ENCODE data around the gene DUS2.
A peak's percentile ranks its signal among the peaks of the same experiment; 100 is the strongest.
"Not testable (repeated sequence)": the region's sequence is repeated elsewhere in the genome, so short reads cannot be mapped to it uniquely, and the experiment has no call there.

The DUS2 gene

DNA sequence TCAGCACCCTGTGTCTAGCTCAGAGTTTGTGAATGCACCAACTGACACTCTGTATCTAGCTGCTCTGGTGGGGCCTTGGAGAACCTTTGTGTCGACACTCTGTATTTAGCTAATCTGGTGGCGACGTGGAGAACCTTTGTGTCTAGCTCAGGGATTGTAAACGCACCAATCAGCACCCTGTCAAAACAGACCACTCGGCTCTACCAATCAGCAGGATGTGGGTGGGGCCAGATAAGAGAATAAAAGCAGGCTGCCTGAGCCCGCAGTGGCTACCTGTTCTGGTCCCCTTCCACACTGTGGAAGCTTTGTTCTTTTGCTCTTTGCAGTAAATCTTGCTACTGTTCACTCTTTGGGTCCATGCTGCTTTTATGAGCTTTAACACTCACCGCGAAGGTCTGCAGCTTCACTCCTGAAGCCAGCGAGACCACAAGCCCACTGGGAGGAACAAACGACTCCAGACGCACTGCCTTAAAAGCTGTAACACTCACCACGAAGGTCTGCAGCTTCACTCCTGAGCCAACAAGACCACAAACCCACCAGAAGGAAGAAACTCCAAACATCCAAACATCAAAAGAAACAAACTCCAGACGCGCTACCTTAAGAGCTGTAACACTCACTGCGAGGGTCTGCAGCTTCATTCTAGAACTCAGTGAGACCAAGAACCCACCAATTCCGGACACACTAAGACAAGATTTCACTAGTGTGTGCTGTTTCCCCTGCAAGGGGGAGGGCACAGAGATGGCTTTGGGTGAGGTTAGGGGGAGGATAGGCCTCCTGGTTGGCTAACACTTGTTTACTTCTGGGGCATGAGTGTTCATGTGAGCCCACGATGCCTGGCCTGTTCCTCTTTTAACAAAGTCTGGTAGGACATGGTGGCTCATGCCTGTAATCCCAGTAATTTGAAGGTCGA is 24.1 kb upstream of the DUS2 start, which contains the start of gene DPEP2:
Gene DPEP2, minus strand, starts transcription at position 706 of the 910 bp plus-strand sequence. CDS start 6,272 bp downstream, outside the sequence.
- DNase-seq, result peak in 3 of 5 donors; percentile 19 to 54 (median 35)

- DNase-seq, result peak in 1 of 5 donors; percentile 17
Measured at GRCh38 chr16:67999985-68000384, 23.1 kb upstream of the DUS2 start.

- no peak for DNase-seq
Measured at GRCh38 chr16:68000450-68000849, 22.6 kb upstream of the DUS2 start.

DNA sequence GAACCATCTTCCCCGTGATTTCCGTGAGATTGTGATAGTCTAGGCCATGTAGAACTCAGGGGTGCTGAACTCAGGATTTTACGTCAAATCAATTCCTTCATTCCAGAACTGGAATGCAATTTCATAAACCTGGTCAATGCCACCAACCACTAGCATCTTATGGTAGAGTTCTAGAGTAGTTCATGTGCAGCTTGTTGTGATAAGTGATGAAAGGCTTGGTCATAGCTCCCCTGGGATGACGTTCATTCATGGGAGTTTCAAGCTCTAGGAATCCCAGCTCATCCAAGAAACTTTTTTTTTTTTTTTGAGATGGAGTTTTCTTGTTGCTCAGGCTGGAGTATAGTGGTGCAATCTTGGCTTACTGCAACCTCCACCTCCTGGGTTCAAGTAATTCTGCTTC is 20.1 kb upstream of the DUS2 start:
- DNase-seq, result no peak

- no peak for DNase-seq
Measured at GRCh38 chr16:68005211-68005610, 17.9 kb upstream of the DUS2 start.

DNA sequence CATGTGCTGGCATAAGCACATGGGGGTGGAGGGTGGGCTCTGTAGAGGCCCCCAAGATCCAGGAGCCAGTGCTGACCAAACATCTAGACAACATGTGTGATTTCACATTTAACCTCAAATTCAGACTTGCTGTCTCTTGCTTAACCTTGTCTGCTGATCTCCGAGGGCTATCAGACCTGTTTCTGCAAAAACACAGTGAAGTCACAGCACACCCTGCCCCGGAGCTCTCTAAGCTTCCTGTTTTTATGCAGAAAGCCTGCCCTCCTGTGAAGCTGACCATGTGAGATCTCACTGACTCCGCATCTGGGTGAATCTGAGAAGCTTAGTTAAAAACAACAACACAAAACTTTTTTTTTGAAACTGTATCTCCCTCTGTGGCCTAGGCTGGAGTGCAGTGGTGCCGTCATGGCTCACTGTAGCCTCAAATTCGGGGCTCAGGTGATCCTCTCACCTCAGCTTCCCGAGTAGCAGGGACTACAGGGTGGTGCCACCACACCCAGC is 17.2 kb upstream of the DUS2 start:
- DNase-seq, result peak in 2 of 5 donors; percentile 26 to 69

DNA sequence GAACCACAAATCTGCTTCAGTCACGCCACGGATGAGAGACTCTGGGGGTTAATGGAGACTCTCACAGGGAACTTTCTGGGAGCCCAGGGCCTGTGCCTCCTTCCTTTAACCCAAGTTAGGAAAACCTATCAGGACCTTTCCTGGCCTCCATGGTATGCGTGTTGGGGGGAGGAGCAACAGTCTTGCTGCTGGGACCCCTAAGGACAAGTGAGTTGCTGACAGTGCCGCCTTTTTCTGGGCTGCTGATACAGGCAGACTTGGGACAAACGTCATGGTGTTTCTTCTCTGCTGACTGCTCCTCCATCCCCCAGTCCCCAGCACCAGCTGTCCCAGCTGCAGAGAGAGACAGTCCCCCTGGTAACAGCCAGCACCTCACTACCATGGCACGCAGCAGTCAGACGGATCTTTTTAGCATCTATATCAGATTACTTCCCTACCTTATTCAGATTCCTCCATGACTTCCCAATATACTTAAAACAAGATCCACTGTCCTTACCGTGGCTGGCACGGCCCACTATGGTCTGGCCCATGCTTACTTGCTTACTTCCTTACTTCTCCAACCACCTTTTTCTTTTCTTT is 13.8 kb upstream of the DUS2 start:
- DNase-seq, result no peak

- DNase-seq, result not testable (repeated sequence)
Measured at GRCh38 chr16:68009872-68010271, 13.2 kb upstream of the DUS2 start.

- DNase-seq, result no peak
Measured at GRCh38 chr16:68013440-68013839, 9.6 kb upstream of the DUS2 start.

DNA sequence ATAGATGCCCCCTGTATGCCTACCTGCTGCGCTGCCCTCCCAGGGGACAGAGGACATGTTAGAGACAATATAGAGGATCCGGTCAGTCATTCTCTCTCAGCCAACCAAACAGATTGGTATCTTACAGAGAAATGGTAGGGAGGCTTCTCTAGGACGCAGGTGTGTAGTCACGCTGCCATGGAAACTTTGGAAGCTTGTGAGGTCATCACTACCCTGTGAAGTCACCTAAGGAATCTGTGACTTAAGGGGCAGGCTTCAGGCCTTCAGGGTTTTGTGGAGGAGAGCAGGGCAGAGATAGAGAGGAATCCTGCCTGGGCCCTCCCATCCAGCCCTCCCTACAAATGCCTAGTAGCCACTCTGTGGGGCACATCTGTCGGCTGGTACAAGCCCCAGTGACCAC is 7.4 kb upstream of the DUS2 start, which contains the start of gene DPEP2NB:
Gene DPEP2NB, minus strand, starts transcription at position 231 of the 400 bp plus-strand sequence. Its CDS starts 141 bp downstream, at position 90.
- DNase-seq, result no peak

GRCh38 chr16:68019167-68019680 is 3.9 kb upstream of the DUS2 start:
- DNase-seq, result no peak

- DNase-seq, result no peak
Measured at GRCh38 chr16:68021490-68021889, 1.6 kb upstream of the DUS2 start.

- no peak for DNase-seq
Measured at GRCh38 chr16:68022278-68022727, 781 bp upstream of the DUS2 start.

DNA sequence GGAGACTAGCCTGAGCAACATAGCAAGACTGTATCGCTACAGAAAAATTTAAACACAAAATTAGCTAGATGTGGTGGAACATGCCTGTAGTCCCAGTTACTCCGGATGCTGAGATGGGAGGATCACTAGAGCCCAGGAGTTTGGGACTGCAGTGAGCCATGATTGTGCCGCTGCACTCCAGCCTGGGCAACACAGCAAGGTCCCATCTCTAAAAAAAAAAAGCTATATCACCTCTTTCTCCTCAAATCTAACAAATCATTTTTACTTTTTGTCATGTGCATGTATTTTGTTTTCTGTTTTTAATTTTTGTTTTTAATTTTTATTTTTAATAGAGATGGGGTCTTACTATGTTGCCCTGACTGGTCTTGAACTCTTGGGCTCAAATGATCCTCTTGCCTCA is 5.9 kb downstream of the DUS2 start:
- DNase-seq, result no peak

GRCh38 chr16:68030108-68030507 is 7.0 kb downstream of the DUS2 start:
- not testable (repeated sequence) for DNase-seq

GRCh38 chr16:68031951-68032350 is 8.9 kb downstream of the DUS2 start:
- DNase-seq, result peak in 1 of 5 donors; percentile 12

- no peak for DNase-seq
Measured at GRCh38 chr16:68033101-68033500, 10.0 kb downstream of the DUS2 start.

- no peak for DNase-seq
Measured at GRCh38 chr16:68035227-68035626, 12.1 kb downstream of the DUS2 start.

DNA sequence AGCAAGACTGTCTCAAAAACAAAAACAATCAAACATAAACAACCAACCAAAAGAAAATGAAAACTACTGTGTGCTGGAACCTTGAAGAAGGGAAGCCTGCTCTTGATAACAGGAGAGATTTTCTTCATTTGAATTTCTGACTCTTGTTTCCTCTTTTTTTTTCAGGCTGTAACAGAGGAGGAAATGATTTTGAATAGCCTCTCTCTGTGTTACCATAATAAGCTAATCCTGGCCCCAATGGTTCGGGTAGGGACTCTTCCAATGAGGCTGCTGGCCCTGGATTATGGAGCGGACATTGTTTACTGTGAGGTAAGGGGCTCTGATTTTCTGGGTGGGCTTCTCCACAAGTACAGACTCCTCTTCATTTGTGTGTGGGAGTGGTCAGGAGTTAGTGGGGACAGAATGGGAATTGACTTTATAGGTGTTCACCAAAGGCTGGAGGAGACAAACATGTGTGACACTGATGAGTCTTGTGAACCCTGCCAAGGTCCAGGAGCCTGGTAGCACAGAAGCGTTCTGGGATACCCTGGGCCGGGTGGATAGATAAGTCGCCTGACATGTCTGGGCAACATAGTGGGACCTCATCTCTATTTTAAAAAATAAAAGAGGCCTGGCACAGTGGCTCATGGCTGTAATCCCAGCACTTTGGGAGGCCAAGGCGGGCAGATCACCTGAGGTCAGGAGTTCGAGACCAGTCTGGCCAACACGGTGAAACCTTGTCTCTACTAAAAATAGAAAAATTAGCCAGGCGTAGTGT is 14.9 kb downstream of the DUS2 start:
- DNase-seq, result no peak

- peak; percentile 71 to 86 (median 82) for DNase-seq
Measured at GRCh38 chr16:68040506-68041288, 17.6 kb downstream of the DUS2 start.

GRCh38 chr16:68041783-68042182 is 18.7 kb downstream of the DUS2 start:
- no peak for DNase-seq

DNA sequence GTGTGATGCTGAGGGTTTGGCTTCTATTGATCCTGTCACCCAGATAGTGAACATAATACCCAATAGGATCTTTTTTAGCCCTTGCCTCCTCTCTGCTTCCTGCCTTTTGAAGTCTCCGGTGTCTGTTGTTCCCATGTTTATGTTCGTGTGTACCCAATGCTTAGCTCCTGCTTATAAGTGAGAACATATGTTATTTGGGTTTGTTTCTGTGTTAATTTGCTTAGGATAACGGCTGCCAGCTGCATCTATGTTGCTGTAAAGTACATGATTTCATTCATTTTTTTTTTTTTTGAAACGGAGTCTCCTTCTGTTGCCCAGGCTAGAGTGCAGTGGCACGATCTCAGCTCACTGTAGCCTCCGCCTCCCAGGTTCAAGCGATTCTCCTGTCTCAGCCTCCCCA is 23.0 kb downstream of the DUS2 start:
- DNase-seq, result no peak

Data from T-helper 1 cell (primary cell).